ENCODE data around the gene CKAP2. TPM values are rescaled to one million over a fixed set of nuclear protein-coding genes. Genes with fewer than 3 reads are reported as not detected.

Gene CKAP2
- total RNA-seq, 2 experiments from 2014 or later, result 66.5 to 94.9 TPM

- H3K27ac ChIP-seq (ENCODE audit: low read depth, low read length, poor library complexity, severe bottlenecking), result peak overlapping the region; percentile 92
- peak overlapping the region; percentile 85; the same call in 1 of the 2 replicates for H2AFZ ChIP-seq (ENCODE audit: low read length)
- no peaks in the 10 kb centered on the region for H3K9me2 ChIP-seq (ENCODE audit: insufficient read depth, low read length)
- ChIA-PET CTCF (ENCODE audit: unreplicated experiment) (no interaction called here), POLR2A (interaction anchor here (0.6 to 1.4 kb wide), 7 partner anchors 8 to 1027 kb away, joined by 3 to 7 read pairs (median 3); no protein-coding TSS in a partner anchor)
- H3K36me3 ChIP-seq (ENCODE audit: insufficient read depth, low read length), result peaks cover 47% of the 10 kb centered on the region
- intact Hi-C loops (cut with micrococcal nuclease; ENCODE audit: unreplicated experiment), result loop anchor here (1.0 to 10.0 kb wide), 5 partner anchors 197 to 643 kb away; partner anchors contain the start of genes ALG11, NEK3 and SUGT1
- peaks cover 59% of the 10 kb centered on the region for H3K79me2 ChIP-seq (ENCODE audit: insufficient read depth, low read depth, low read length)
- H4K20me1 ChIP-seq (ENCODE audit: insufficient read depth, low read length), result peaks cover 14% of the 10 kb centered on the region; the same call in 1 of the 2 replicates
- peak overlapping the region; percentile 94 for H3K4me2 ChIP-seq (ENCODE audit: low read length)
- TF ChIP-seq EZH2phosphoT487 (IDR thresholded peaks at IDR 0.05; ENCODE audit: borderline replicate concordance, low read depth, low read length), result no peak
- TF ChIP-seq, protein P1, sequence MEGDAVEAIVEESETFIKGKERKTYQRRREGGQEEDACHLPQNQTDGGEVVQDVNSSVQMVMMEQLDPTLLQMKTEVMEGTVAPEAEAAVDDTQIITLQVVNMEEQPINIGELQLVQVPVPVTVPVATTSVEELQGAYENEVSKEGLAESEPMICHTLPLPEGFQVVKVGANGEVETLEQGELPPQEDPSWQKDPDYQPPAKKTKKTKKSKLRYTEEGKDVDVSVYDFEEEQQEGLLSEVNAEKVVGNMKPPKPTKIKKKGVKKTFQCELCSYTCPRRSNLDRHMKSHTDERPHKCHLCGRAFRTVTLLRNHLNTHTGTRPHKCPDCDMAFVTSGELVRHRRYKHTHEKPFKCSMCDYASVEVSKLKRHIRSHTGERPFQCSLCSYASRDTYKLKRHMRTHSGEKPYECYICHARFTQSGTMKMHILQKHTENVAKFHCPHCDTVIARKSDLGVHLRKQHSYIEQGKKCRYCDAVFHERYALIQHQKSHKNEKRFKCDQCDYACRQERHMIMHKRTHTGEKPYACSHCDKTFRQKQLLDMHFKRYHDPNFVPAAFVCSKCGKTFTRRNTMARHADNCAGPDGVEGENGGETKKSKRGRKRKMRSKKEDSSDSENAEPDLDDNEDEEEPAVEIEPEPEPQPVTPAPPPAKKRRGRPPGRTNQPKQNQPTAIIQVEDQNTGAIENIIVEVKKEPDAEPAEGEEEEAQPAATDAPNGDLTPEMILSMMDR (conservative IDR thresholded peaks at IDR 0.05; ENCODE audit: low read length), result 0 out of 2 replicates have a peak, but pooled peaks have one; percentile 10
- DNase-seq (ENCODE audit: low spot score), result peak; percentile 87
- no peaks in the 10 kb centered on the region for H3K9me3 ChIP-seq (ENCODE audit: low read length)
- H3K4me1 ChIP-seq (ENCODE audit: insufficient read depth, low read length, poor library complexity, severe bottlenecking), result peaks cover 31% of the 10 kb centered on the region
- no TSS peak for BruUV-seq (replicated peaks)
- H3K4me3 ChIP-seq (ENCODE audit: low read depth, low read length, poor library complexity, severe bottlenecking), result peak overlapping the region; percentile 92
Observed at GRCh38 chr13:52455677-52456041, 381 bp downstream of the CKAP2 start.

- no peaks in the 10 kb centered on the region for H3K9me2 ChIP-seq (ENCODE audit: insufficient read depth, low read length)
- peaks cover 87% of the 10 kb centered on the region for H3K36me3 ChIP-seq (ENCODE audit: insufficient read depth, low read length)
- intact Hi-C loops (cut with micrococcal nuclease; ENCODE audit: unreplicated experiment), result loop anchor here (5.0 to 10.0 kb wide), 3 partner anchors 265 to 647 kb away; partner anchors contain the start of gene NEK3
- H3K4me2 ChIP-seq (ENCODE audit: low read length), result no peak overlapping the region
- POLR2A ChIA-PET, result interaction anchor here (0.6 to 1.0 kb wide), 3 partner anchors 9 to 23 kb away, joined by 3 to 4 read pairs (median 4); partner anchors contain the start of gene VPS36
- H3K4me3 ChIP-seq (ENCODE audit: low read depth, low read length, poor library complexity, severe bottlenecking), result no peak overlapping the region
- H4K20me1 ChIP-seq (ENCODE audit: insufficient read depth, low read length), result peaks cover 20% of the 10 kb centered on the region; the same call in 1 of the 2 replicates
- no peak for DNase-seq (ENCODE audit: low spot score)
- no TSS peak for BruUV-seq (replicated peaks)
- peaks cover 44% of the 10 kb centered on the region for H3K4me1 ChIP-seq (ENCODE audit: insufficient read depth, low read length, poor library complexity, severe bottlenecking)
- H3K27ac ChIP-seq (ENCODE audit: low read depth, low read length, poor library complexity, severe bottlenecking), result no peak overlapping the region
- CTCF ChIA-PET (ENCODE audit: unreplicated experiment), result no interaction called here
- no peak overlapping the region for H2AFZ ChIP-seq (ENCODE audit: low read length)
- H3K79me2 ChIP-seq (ENCODE audit: insufficient read depth, low read depth, low read length), result peaks cover 92% of the 10 kb centered on the region
- TF ChIP-seq, protein P1 (conservative IDR thresholded peaks at IDR 0.05; ENCODE audit: low read length), result no peak
- TF ChIP-seq EZH2phosphoT487 (IDR thresholded peaks at IDR 0.05; ENCODE audit: borderline replicate concordance, low read depth, low read length), result no peak
- H3K9me3 ChIP-seq (ENCODE audit: low read length), result no peaks in the 10 kb centered on the region
Observed at GRCh38 chr13:52459668-52460067, 4.4 kb downstream of the CKAP2 start.

DNA sequence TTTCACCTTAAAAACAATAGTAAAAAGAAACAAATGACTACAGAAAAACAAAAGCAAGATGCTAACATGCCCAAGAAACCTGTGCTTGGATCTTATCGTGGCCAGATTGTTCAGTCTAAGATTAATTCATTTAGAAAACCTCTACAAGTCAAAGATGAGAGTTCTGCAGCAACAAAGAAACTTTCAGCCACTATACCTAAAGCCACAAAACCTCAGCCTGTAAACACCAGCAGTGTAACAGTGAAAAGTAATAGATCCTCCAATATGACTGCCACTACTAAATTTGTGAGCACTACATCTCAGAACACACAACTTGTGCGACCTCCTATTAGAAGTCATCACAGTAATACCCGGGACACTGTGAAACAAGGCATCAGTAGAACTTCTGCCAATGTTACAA is 6.0 kb downstream of the CKAP2 start:
- no peak overlapping the region for H2AFZ ChIP-seq (ENCODE audit: low read length)
- ChIA-PET POLR2A (no interaction called here), CTCF (ENCODE audit: unreplicated experiment) (no interaction called here)
- no peaks in the 10 kb centered on the region for H3K9me2 ChIP-seq (ENCODE audit: insufficient read depth, low read length)
- H3K36me3 ChIP-seq (ENCODE audit: insufficient read depth, low read length), result peaks cover 99% of the 10 kb centered on the region
- H3K9me3 ChIP-seq (ENCODE audit: low read length), result no peaks in the 10 kb centered on the region
- peaks cover 18% of the 10 kb centered on the region; the same call in 1 of the 2 replicates for H4K20me1 ChIP-seq (ENCODE audit: insufficient read depth, low read length)
- no peak overlapping the region for H3K27ac ChIP-seq (ENCODE audit: low read depth, low read length, poor library complexity, severe bottlenecking)
- peaks cover 44% of the 10 kb centered on the region for H3K4me1 ChIP-seq (ENCODE audit: insufficient read depth, low read length, poor library complexity, severe bottlenecking)
- no peak for TF ChIP-seq EZH2phosphoT487 (IDR thresholded peaks at IDR 0.05; ENCODE audit: borderline replicate concordance, low read depth, low read length)
- TF ChIP-seq, protein P1 (conservative IDR thresholded peaks at IDR 0.05; ENCODE audit: low read length), result no peak
- no peak for DNase-seq (ENCODE audit: low spot score)
- H3K4me2 ChIP-seq (ENCODE audit: low read length), result peak overlapping the region; percentile 24; the same call in 1 of the 2 replicates
- intact Hi-C loops (cut with micrococcal nuclease; ENCODE audit: unreplicated experiment), result no loop called here
- peak overlapping the region; percentile 20 for H3K4me3 ChIP-seq (ENCODE audit: low read depth, low read length, poor library complexity, severe bottlenecking)
- BruUV-seq (replicated peaks), result TSS peak; percentile 33
- peaks cover 100% of the 10 kb centered on the region for H3K79me2 ChIP-seq (ENCODE audit: insufficient read depth, low read depth, low read length)

Measured in OCI-LY7 (cell line).